Daoy (cell line): ENCODE results near the gene WDR1. TPM values are rescaled to one million over a fixed set of nuclear protein-coding genes. Genes with fewer than 3 reads are reported as not detected.
A peak's percentile ranks its signal among the peaks of the same experiment; 100 is the strongest.

Experiments used
- DNase-seq: peaks from one replicate; pipeline ENCODE4 v3.0.0-alpha.2; 2015; ENCODE audit warnings: low read depth
- total RNA-seq: library from RNA; depleted of rRNA; stranded (reverse); fragments of >200 nt; shearing (Covaris generic); gene quantifications from 2 replicates; pipeline ENCODE4 v1.2.3, GENCODE V29; 2014

WDR1 gene
- total RNA-seq, 1 experiment from 2014 or later, result 394 TPM

DNA sequence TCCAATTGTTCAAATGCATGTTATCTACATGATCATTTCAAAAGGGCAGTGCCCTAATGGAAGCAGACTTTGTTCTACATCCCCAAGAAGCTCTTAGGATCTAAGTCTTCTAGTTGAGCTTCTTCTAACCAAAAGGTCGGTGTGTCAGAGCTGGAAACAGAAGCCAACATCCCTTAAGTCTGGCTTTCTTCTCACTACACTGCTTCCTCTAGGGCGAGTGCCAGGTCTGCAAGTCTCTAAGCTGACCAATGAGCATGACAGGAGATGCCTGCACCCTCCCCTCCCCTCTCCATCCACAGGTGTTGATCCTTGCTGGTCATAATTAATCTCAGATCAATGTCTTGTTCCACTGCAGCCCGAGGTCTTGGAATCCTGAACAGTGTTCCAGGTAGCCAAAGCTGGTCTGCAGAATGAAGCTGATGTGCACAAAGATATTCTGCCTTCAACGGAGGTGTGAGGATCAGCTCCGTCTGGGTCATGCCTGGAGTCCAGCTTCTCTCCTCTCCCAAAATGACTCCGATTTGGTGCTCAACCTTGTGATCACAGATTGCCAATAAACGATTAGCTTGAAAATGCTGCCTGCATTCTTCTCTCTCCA lies 44.1 kb downstream of the WDR1 start:
- no peak for DNase-seq

DNA sequence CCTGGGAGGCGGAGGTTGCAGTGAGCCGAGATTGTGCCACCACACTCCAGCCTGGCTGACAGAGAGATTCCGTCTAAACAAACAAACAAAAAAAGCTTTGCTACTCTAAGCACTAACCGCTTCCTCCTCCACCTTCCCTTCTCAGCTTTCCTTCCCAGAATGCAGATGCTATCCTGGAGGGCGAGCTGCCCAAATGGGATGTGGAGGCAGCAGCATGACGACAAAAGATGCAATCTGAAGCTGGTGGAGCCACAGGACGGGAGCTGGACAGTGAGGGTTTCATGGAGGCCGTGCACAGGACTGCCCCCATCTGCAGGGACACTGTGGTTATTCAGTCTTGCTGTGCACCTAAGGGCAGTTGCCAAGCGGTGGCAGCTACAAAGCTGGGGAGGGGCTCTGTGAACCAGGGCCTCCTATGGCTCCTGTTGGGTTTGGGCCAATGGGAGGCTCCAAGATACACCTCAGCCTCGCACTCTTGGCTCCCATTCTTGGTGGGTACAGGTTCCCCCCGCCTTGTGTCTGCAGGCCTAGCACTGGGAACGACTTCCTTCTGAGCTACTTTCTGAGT lies 47.4 kb downstream of the WDR1 start:
- DNase-seq, result no peak

DNA sequence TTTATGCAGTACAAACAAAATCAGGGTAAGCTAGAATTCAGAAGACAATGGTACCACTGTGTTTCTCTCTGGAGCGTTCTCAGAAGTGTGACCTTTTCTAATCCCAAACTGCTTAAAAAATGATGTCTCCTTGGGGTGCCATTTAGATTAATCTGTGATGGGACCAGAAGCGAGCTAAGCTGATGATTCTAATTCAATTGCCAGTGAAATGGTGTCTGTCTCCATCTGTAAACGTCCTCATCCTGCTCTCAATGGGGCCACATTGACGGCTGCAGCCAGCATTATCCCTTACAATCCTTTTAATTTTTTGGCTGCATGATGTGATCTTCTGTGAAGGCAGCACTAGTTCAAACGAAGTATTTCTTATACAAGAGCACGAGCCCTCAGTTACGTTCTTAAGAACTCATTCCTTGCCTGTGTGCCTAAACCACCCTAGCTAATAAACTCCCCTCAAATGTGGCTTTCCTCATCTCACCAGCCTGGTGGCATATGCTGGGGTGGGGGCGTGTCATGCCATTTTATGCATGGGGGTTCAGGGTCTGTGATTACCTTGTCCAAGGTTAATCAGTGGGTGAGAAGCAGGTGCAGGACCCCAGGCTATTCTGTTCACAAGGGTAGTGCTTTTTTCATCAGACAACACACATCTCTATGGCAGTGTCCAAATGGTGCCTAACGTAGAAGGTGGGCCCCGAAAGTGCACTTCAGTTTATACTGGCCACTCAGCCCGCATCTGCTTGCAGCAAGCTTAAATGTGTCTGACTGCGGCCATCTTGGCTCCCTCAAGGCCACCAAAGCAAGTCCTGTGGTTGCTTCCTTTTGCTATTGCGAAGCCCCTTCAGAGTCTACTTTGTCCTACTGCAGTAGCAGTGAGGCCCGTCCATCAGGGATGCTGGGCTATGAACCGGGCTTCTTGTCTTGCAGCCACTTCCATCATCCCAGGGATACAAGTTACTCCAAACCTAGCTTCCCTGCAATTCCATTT lies 49.6 kb downstream of the WDR1 start:
- DNase-seq, result no peak

DNA sequence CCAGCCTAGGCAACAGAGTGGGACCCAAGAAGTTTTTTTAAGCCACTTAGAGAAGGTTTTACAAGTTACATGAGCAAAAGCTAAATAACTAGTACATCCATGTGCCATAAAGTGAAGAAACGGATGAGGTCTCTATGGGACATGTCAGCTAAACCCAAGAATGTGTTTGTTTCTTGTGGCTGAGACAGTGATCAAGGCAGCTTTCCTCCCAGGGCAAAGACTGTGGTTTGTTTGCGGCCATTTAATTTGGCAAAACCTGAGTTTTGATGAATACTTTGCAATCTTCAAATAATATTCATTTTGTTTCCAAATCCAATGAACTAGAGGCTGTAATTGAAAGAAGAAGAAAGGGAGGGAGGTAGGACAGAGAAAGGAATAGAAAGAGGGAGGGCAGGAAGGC lies 50.4 kb downstream of the WDR1 start:
- DNase-seq, result no peak

DNA sequence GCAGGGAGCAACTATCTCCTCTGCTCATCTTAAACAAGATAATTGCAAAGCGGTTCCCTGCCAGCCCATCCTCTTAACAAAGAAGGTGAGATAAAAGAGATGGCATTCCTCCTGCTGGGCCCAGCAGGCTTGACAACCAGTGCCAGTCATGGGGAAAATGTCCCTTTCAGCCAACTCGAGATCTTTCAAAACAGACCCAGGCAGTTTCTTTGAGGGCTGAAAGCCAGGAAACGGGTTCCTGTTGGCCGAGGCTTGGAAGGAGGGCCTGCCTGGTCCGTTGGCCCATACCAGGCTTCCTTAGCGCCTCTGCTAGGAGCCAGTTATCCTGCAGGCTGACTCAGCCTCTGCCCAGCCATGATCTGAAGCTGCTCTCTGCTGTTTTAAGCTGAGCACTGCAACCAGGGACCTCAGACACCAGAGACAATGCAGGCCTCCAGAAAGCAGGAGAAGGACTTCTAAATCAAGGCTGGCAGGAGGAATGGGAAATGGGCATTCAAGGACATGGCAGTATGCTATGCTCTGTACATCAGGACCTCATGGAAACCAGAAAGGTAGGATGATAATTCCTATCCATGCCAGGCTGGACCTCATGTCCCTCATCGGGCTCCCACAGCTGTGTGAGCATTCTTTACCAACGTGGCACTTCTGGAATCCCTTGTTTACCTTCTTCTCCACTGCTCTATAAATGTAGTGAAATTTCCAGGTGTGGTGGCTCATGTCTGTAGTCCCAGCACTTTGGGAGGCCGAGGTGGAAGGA lies 52.9 kb downstream of the WDR1 start:
- DNase-seq, result peak; percentile 37

DNA sequence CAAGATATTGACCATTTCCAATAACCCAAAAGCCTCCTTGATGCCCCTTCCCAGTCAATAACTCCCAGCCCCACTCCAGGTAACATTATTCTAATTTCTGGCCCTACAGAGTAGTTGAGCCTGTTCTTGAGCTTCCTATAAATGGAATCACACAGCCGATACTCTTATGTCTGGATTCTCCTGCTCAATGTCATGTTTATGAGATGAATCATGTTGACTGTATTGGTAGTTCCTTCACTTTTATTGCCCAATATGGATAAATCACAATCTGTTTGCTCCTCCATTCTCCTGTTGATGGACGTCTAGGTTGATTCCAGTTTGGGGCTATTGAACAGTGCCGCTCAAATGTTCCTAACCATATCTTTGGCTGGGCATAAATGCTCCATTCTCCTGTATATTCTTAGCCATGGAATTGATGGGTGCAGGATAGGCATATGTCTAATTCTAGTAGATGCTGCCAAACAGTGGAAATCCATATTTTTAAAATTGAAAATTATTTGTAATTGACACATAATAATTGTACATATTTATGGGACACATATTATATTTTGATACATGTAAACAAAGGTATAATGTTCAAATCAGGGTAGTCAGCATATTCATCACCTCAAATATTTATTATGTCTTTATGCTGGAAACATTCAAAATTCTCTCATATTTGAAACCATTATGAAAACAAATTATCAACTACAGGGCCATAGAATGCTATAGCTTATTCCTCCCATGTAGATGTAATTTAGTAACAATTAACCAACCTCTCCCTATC lies 54.8 kb downstream of the WDR1 start:
- DNase-seq, result no peak

DNA sequence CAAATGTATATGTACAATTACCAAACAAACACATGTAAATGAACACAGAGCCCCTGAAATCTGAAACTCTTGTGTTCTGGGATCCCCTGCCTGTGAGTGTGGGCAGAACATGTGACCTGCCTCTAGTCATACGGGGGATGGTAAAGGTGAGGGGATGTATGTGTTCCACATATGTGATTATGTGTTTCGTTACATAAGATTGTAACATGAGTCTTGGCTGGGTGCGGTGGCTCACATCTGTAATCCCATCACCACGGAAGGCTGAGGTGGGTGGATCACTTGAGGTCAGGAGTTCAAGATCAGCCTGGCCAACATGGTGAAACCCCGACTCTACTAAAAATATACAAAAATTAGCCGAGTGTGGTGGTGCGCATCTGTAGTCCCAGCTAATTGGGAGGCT lies 58.2 kb downstream of the WDR1 start:
- DNase-seq, result no peak

DNA sequence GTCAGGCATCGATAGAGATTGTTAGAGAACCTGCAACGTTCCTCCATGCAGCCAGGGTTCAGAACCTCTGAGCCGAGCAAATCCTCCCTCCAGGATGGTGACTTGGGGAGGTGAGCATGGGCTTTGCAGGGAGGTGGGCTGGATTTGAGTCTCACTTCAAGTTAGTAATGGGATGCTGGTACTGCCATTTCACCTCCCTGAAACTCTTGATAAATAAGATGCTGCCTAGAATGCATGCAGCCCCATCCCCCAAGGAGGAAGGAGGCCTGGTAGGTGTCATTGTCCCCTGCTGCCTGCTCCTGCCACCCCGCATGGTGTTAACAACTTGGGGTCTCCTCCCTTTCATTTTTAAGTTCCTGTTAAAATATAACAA lies 59.6 kb downstream of the WDR1 start:
- no peak for DNase-seq

DNA sequence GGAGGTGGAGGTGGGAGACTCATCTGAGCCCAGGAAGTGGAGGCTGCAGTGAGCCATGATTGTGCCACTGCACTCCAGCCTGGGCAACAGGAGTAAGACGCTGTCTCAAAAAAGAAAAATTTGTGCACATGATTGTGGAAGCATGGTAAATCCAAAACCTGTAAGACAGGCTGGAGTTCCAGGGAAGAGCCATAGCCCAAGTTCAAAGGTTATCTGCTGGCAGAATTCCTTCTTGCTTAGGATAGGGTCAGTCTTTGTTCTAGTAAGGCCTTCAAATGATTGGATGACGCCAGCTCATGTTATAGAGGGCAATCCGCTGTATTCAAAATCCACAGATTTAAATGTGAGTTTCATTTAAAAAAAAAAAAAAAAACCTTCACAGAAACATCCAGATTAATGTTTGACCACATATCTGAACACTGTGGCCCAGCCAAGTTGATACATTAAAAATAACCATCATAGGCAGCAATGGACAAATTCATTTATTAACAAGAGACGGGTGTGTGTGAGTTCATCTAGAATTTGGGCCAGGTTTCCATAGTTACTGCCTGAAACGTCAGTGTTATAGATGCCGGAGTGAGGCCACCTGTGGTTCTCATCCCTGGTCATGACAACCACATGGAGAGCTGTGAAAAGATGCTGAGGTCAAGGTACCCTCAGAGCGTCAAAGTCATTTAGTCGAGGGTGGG lies 60.1 kb downstream of the WDR1 start:
- no peak for DNase-seq

DNA sequence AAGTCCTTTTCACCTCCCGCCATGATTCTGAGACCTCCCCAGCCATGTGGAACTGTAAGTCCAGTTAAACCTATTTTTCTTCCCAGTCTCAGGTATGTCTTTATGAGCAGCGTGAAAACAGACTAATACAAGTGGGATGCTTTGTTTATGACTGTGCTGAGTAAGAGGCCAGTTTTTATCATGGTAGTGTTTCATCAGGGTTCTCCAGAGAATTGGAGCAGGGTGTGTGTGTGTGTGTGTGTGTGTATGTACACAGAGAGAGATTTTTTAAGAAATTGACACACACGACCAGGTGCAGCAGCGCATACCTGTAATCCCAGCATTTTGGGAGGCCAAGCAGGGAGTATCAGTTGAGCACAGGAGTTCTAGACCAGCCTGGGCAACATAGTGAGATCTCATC lies 60.7 kb downstream of the WDR1 start:
- DNase-seq, result no peak

DNA sequence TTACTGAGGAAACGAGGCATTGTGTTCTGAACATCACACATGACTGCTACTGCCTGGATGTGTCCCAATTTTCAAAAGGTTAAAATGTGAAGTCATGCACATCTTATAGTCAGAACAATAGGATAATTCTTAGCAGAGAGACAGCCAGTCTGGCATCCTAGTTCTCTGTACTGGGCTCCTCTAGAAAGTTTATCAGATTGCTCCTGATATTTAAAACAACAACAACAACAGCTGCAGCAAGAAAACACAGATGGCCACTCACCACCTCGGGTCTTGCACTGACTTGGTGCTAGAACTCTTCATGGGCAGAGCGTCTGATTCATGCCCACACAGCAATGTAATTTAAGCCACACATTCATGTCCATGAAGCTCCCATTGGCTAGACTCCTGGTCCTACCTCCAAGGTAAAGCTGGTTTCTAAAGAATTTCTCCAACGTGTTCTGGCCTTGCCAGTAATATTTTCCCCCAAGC lies 62.0 kb downstream of the WDR1 start:
- no peak for DNase-seq

DNA sequence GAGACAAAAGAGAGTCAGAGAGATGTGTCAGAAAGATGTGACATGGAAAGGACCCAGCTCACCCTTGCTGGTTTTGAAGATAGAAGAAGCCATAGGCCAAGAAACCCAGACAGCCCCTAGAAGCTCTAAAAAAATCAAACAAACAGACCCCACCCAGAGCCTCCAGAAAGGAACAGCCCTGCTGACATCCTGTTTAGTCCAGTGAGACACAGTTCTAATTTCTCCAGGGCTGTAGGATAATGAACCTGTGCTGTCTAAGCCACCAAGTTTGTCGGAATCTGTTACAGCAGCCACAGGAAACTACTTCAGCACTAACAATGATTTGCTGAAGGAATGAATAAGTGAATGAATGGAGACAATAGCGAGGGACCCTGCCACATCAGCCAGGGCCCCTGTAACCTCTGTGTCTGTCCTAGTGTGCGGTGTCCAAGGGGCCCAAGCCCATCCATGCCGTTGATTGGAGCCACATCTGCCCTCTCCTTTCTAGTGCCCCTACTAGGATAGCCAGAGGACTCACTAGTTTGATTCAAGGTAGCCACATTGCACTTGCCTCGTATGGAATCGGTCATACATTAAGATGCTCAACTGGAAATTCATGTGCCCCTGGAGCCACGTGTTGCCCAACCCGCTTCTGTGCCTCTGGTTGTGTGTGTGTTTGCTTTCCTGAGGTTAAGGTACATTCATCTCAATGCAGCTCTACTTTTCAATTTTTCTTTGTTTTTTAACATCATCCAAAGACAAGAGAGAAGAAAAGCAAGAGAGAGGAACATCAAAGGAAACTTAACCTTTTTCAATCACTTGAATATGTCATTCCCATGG lies 62.8 kb downstream of the WDR1 start:
- no peak for DNase-seq

DNA sequence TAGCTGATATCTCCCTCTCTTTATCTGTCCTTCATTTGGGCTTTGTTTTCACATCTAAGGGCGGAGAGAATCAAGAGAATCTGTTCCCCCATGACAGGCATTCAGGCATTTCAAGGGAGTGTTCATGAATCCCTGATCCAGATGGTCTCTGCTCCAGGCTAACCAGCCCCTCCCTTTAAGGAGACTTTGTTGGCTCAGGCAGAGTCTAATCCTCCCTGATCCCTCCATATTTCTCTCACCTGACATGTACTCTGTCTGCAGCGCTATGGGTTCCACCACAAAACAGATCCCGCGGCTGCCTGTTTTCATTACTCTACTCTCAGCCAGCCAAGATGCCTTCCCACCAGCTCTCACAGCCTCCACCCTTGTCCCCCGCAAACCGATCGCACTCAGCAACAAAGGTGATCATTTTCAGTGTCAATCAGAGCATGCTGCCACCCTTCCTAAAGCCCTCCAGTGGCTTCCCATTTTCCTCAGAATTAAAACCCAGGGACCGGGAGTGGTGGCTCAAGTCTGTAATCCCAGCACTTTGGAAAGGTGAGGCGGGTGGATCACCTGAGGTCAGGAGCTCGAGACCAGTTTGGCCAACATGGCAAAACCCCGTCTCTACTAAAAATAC lies 65.0 kb downstream of the WDR1 start:
- no peak for DNase-seq

DNA sequence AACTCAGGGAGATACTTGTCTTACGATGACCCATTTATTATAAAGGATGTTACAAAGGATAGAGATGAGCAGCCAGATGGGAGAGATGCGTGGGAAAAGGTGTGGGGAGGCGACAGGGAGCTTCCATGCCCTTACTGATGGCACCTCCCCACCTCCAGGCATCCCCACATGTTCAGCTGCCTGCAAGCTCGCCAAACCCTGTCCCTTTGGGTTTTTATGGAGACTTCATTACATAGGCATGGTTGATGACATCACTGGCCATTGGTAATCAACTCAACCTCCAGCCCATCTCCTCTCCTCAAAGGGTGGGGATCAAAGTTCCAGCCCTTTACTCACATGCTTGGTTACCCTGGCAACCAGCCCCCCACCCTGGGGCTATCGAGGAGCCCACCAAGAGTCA lies 65.9 kb downstream of the WDR1 start:
- DNase-seq, result no peak

DNA sequence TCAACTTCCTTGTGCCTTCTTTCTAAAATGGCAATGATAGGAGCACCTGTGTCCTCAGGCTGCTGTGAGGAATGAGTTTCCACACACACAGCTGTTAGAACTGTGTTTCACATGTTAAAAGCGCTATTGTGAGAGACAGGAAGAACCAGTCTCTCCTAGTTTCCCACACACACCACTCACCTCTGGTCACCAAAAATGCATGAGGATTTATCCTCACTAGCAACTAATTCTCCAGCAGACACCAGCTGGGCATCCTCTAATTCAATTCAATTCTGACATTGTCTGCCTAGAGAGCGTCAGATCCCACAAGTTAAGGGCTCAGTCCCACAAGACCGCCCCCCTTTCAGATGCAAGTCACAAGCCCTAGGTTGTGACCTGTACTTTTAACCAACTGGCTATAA lies 66.3 kb downstream of the WDR1 start:
- DNase-seq, result no peak

DNA sequence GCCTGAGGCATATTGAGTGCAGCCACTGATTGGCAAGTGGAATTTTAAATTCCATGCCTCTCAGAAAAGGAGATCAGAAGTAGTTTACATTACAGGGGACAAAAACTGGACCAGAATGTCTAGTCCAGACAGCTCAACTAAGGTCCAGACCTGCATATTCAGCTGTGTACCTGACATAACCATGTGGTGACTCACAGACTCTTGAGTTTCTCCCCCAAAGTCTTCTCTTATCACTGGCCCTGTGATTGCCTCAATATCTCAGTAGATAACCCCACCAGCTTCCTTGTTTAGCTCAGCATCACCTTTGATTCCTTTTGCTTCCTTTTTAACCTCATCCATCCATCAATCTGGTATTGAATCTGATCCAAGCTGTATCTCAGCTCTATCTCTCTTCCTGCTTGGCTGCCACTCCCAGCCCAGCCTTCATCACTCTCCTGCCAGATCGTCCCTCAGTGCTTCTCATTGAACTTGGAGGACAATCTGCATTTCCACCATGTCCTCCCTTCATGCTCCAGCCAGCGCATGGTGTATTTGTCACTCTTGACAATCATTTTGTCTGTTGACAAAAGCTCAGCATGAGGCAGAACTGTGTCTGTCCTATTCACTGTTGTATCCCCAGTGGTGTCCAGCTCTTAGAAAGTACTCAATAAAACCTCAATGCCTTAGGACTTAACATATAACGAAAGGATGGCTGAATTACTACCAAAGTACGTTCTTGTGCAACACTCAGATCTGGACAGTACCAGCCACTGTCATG lies 67.5 kb downstream of the WDR1 start:
- no peak for DNase-seq

DNA sequence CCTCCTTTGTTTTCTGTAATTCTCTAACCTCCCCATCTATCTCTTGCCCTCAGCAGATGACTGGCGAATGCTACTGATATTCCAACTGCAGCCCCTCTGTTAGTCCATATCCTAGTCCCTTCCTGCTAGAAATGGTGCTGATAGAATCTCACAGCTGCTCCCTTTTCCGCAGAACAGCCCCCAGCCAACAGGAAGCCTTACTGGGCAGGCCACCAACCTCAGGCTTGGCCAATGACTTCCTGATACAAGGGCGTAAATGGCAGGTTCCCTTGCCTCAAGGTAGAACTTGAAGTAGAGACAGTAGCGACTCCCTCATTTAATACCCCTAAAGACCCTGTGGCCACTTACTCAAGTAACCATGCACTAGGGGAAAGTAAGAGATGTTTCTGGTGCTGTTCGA lies 68.6 kb downstream of the WDR1 start:
- DNase-seq, result no peak

DNA sequence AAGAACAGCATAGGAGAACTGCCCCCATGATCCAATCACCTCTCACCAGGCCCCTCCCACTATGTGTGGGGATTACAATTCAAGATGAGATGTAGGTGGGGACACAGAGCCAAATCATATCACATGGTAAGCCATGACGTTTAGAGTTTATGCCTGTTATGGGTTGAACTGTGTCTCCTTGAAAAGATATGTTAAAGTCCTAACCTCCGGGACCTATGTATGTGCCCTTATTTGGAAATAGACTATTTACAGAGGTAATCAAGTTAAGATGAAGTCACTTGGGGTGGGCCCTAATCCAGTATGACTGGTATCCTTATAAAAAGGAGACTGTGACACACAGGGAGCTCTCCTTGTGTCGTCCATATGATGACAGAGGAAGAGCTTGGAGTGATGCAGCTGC lies 70.1 kb downstream of the WDR1 start:
- DNase-seq, result no peak

DNA sequence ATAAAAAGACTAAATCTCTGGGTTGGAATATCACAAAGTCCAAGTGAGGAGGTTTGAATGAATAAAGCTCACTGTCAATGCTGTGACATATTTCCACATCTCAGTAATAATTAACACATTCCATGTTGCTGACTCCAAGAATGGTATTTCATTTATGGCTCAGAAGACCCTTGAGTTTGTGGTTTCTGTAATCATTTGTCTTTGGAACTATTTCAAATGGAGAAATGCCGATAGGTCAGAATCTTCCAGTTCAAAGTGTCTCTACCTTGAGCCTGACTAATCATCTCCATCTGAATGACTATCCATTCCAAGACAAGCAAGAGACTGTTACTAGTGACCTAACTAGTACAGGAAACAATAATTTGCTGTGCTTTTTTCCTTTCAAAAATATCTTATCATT lies 71.1 kb downstream of the WDR1 start:
- DNase-seq, result peak; percentile 68
